ENCODE measurements around the gene PICK1.
A peak's percentile ranks its signal among the peaks of the same experiment; 100 is the strongest.

Gene PICK1

GRCh38 chr22:38049812-38050619 lies 7.2 kb upstream of the PICK1 start:
- no peak for DNase-seq (ENCODE audit: low spot score)

GRCh38 chr22:38050720-38051119 lies 6.5 kb upstream of the PICK1 start:
- no peak for DNase-seq (ENCODE audit: low spot score)

GRCh38 chr22:38051261-38051660 lies 5.9 kb upstream of the PICK1 start:
- DNase-seq (ENCODE audit: low spot score) = no peak

- peak; percentile 89 for DNase-seq (ENCODE audit: low spot score)
These were observed 5.0 kb upstream of the PICK1 start for GRCh38 chr22:38051900-38052862.

- no peak for DNase-seq (ENCODE audit: low spot score)
These were observed 5.6 kb downstream of the PICK1 start for GRCh38 chr22:38062791-38063190.

GRCh38 chr22:38065539-38065938 lies 8.3 kb downstream of the PICK1 start:
- no peak for DNase-seq (ENCODE audit: low spot score)

- DNase-seq (ENCODE audit: low spot score) = no peak
These were observed 9.3 kb downstream of the PICK1 start for GRCh38 chr22:38066381-38067027.

- no peak for DNase-seq (ENCODE audit: low spot score)
These were observed 9.8 kb downstream of the PICK1 start for GRCh38 chr22:38067028-38067415.

GRCh38 chr22:38067761-38068360 lies 10.7 kb downstream of the PICK1 start:
- no peak for DNase-seq (ENCODE audit: low spot score)

- DNase-seq (ENCODE audit: low spot score) = no peak
These were observed 11.6 kb downstream of the PICK1 start for GRCh38 chr22:38068641-38069371.

GRCh38 chr22:38069372-38070249 lies 12.4 kb downstream of the PICK1 start:
- peak; percentile 92 for DNase-seq (ENCODE audit: low spot score)

- DNase-seq (ENCODE audit: low spot score) = peak; percentile 56
These were observed 13.2 kb downstream of the PICK1 start for GRCh38 chr22:38070250-38070921.

GRCh38 chr22:38071421-38072321 lies 14.5 kb downstream of the PICK1 start:
- no peak for DNase-seq (ENCODE audit: low spot score)

- no peak for DNase-seq (ENCODE audit: low spot score)
These were observed 15.3 kb downstream of the PICK1 start for GRCh38 chr22:38072322-38073149.

GRCh38 chr22:38073150-38074130 lies 16.2 kb downstream of the PICK1 start:
- DNase-seq (ENCODE audit: low spot score) = no peak

All from cerebellar cortex (tissue), 1 donor.